Duodenal mucosa (tissue), 2 donors: ENCODE results near the gene EXOG.

Experiments used
- H3K27ac ChIP-seq: one replicate; pipeline ENCODE4 v1.7.0; 2013; ENCODE audit warnings: low read depth, low read length
- H3K27me3 ChIP-seq, 2 donors: one replicate each; pipeline ENCODE4 v1.7.0; 2013; ENCODE audit warnings: low read length in 2 of 2, control low read depth in 1 of 2; ENCODE audit not compliant: insufficient read depth in 2 of 2, control insufficient read depth in 1 of 2
- H3K36me3 ChIP-seq, 2 donors: one replicate each; pipeline ENCODE4 v1.7.0; 2013; ENCODE audit warnings: low read length in 2 of 2, control low read depth in 1 of 2; ENCODE audit not compliant: insufficient read depth in 2 of 2, control insufficient read depth in 1 of 2
- H3K4me1 ChIP-seq, 2 donors: one replicate each; pipeline ENCODE4 v1.7.0; 2013; ENCODE audit warnings: low read length in 2 of 2, control low read depth in 1 of 2; ENCODE audit not compliant: insufficient read depth in 2 of 2, control insufficient read depth in 1 of 2
- H3K4me3 ChIP-seq, 2 donors: one replicate each; pipeline ENCODE4 v1.7.0; 2013; ENCODE audit warnings: low read length in 2 of 2, low read depth in 1 of 2
- H3K9ac ChIP-seq, 2 donors: one replicate each; pipeline ENCODE4 v1.7.0; 2013; ENCODE audit warnings: low read length in 2 of 2, low read depth in 1 of 2
- H3K9me3 ChIP-seq, 2 donors: one replicate each; pipeline ENCODE4 v1.7.0; 2013; ENCODE audit warnings: low read length in 2 of 2, control low read depth in 1 of 2; ENCODE audit not compliant: control insufficient read depth in 1 of 2

EXOG gene

DNA sequence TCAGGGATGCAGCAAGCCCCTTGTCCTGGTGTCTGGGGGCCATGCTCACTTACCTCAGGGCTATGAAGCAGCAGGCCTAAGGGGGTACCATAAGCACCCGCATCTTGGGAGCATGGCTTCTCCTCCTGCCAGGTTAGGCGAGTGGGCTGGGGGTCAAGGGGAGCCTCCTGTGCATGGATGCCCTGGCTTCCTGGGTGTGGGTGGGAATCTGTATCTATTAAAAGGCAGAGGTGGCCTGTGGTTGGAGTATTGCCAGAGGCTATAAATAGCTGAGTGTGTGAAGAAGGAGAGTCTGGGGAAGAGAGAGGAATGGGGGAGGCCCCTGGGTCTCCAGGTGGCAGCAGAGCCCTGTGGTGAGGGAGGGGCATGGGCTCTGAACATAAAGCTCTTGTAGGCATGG, 22.9 kb upstream of the EXOG start:
- H3K36me3 ChIP-seq, result no peaks in the 10 kb centered on the region
- H3K27me3 ChIP-seq, result no peaks in the 10 kb centered on the region
- H3K9ac ChIP-seq, result no peak overlapping the region
- H3K4me3 ChIP-seq, result no peak overlapping the region
- H3K4me1 ChIP-seq, result peaks cover 16 to 26% of the 10 kb centered on the region in 2 donors
- peaks cover 3% of the 10 kb centered on the region in 2 donors for H3K9me3 ChIP-seq
- no peak overlapping the region for H3K27ac ChIP-seq

DNA sequence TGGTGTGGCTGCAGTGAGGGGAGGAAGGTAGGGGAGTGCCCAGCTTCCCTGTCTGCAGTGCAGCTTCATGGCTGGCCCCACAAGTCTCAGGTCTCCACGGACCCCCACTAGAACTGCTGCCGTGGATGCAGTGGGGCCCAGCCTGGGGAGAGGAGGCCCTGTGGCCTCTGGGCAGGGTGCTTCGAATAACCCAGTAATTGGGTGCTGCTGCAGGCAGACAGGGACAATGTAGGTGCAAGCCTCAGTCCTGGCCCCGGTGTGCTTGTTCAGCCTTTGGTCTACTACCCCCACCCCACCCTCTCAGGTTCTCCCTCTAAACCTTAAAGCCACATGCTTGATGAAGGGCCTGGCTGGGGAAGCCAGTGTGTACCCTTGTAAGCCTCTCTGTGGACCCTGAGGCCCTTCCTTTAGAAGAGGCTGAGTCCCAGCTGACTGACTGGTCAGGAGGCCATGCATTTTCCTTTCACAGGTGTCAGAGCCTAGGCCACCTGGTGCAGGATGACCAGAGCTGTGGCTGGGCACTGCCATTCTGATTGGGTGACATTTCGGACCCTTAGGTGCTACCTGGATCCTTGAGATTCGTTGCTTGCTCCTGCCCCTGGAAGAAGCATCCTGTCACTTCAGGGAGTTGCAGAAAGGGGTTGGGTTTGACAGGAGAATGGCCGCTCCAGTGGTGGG, 21.1 kb upstream of the EXOG start:
- no peak overlapping the region for H3K9ac ChIP-seq
- no peaks in the 10 kb centered on the region for H3K27me3 ChIP-seq
- H3K9me3 ChIP-seq, result peaks cover 0 to under 1% of the 10 kb centered on the region in 2 donors
- peaks cover 0 to 4% of the 10 kb centered on the region in 2 donors for H3K36me3 ChIP-seq
- H3K4me1 ChIP-seq, result peaks cover 15% of the 10 kb centered on the region in 2 donors
- H3K4me3 ChIP-seq, result no peak overlapping the region
- no peak overlapping the region for H3K27ac ChIP-seq

DNA sequence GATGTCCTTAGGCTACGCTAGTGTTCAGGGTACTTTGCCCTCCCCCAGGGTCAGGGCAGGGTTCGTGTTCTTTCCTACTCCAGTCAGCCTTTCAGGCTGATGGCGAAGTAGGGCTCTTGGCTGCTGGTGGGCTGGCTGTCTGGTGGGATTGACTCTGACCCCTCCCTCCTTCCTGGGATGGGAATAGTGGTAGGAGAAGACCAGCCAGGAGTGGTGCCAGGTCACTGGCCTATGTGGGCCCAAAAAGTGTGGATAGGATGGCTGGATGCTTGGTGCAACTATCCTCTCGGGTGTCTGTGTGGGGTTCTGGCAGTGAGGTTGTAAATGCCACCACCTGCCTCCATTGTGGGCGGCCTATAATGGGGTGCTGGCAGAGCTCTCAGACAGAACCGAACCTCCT, 20.4 kb upstream of the EXOG start:
- Histone ChIP-seq H3K4me1 (peaks cover 15% of the 10 kb centered on the region in 2 donors), H3K36me3 (peaks cover 6 to 9% of the 10 kb centered on the region in 2 donors), H3K27ac (no peak overlapping the region), H3K9ac (no peak overlapping the region), H3K4me3 (no peak overlapping the region), H3K9me3 (no peaks in the 10 kb centered on the region), H3K27me3 (no peaks in the 10 kb centered on the region)

DNA sequence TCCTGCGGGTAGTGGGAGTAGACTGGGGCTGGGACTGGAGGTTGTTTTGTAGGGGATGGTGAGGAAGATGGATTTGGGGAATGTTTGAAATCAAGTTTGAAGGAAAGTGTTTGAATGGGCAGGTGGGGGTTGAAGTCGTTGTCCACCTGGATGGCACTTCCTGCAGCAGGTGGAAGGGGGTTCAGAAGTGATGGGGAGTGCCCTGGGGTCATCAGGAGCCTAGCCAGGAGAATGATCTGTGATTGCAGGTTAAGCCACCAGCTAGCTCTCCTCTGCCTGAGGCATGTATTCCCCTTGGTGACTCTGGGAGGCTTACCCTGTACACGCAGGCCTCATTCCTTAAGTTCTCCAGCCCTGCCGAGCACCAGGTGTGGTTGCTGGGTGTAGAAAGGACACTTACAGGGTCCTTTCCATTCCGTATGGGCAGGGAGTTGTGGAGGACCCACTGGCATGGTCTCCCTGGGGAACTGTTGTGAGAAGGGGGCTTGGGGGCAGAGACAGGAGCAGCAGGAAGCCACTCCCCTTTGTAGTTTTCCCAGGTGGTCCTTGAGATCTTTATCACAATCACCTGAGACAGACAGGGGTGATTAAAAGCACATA, 19.9 kb upstream of the EXOG start:
- H3K27ac ChIP-seq, result no peak overlapping the region
- no peak overlapping the region for H3K9ac ChIP-seq
- H3K36me3 ChIP-seq, result peaks cover 11 to 15% of the 10 kb centered on the region in 2 donors
- no peak overlapping the region for H3K4me3 ChIP-seq
- no peaks in the 10 kb centered on the region for H3K9me3 ChIP-seq
- peaks cover 13% of the 10 kb centered on the region in 2 donors for H3K4me1 ChIP-seq
- H3K27me3 ChIP-seq, result no peaks in the 10 kb centered on the region

DNA sequence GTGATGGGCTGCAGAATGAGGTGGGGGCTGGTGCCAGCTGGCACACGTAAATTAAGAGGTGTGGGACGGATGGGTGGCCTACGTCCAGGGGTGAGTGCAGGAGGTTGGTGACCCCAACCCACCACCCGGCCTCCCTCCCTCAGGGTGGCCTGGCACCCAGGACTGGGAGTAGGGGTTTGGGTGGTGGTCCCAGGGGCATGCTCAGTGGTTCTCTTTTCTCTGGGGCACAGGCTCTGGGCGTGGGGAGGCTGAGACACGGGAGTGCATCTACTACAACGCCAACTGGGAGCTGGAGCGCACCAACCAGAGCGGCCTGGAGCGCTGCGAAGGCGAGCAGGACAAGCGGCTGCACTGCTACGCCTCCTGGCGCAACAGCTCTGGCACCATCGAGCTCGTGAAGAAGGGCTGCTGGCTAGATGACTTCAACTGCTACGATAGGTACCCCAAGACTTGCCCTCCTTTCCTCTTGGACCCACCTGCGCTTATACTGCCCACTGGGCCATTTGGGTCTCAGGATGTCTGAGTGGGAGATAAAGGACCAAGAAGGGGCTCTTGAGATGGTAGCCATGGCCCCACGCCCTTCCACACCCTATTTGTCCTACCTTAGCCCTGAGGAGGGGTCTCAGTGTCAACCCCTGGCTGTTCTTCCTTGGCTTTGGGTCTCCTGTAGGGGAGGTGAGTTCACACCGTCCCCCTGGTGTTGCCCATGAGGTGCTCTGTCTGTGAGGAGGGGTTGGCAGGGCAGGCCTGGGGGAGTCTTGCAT, 18.9 kb upstream of the EXOG start:
- Histone ChIP-seq H3K36me3 (peaks cover 17 to 24% of the 10 kb centered on the region in 2 donors), H3K9me3 (no peaks in the 10 kb centered on the region), H3K27ac (no peak overlapping the region), H3K4me3 (no peak overlapping the region), H3K27me3 (no peaks in the 10 kb centered on the region), H3K4me1 (peaks cover 4 to 7% of the 10 kb centered on the region in 2 donors), H3K9ac (no peak overlapping the region)

DNA sequence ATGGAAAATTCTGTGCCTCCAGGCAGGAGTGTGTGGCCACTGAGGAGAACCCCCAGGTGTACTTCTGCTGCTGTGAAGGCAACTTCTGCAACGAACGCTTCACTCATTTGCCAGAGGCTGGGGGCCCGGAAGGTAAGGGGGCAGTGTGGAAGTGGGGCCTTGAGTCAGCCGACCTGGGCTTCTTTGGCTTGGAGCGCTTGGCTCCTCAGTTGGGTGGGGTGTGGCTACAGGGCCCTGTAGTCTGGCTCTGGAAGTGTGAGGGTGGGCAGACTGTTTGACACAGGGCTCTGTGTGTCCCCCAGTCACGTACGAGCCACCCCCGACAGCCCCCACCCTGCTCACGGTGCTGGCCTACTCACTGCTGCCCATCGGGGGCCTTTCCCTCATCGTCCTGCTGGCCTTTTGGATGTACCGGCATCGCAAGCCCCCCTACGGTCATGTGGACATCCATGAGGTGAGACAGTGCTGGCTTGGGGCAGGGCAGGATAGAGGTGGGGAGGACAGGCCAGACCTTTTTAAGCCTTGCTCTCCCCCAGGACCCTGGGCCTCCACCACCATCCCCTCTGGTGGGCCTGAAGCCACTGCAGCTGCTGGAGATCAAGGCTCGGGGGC, 18.2 kb upstream of the EXOG start:
- Histone ChIP-seq H3K9ac (no peak overlapping the region), H3K27me3 (no peaks in the 10 kb centered on the region), H3K9me3 (no peaks in the 10 kb centered on the region), H3K36me3 (peaks cover 24 to 31% of the 10 kb centered on the region in 2 donors), H3K4me1 (peaks cover 0 to 5% of the 10 kb centered on the region in 2 donors), H3K27ac (no peak overlapping the region), H3K4me3 (no peak overlapping the region)

DNA sequence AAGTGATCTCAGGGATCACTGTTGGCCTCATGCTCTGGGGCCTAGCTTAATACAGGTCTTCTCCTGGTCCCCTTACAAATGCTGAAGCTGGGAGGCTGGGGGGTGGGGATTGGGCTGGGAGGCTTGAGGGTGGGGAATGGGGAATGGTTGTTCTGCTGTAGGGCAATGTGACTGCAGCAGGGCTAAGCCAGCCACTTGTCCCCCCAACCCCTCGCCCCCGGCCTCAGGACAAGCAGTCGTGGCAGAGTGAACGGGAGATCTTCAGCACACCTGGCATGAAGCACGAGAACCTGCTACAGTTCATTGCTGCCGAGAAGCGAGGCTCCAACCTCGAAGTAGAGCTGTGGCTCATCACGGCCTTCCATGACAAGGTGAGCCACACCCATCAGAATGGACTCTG, 17.2 kb upstream of the EXOG start:
- Histone ChIP-seq H3K4me3 (no peak overlapping the region), H3K4me1 (no peaks in the 10 kb centered on the region), H3K27me3 (no peaks in the 10 kb centered on the region), H3K36me3 (peaks cover 27 to 35% of the 10 kb centered on the region in 2 donors), H3K27ac (no peak overlapping the region), H3K9me3 (no peaks in the 10 kb centered on the region), H3K9ac (no peak overlapping the region)

DNA sequence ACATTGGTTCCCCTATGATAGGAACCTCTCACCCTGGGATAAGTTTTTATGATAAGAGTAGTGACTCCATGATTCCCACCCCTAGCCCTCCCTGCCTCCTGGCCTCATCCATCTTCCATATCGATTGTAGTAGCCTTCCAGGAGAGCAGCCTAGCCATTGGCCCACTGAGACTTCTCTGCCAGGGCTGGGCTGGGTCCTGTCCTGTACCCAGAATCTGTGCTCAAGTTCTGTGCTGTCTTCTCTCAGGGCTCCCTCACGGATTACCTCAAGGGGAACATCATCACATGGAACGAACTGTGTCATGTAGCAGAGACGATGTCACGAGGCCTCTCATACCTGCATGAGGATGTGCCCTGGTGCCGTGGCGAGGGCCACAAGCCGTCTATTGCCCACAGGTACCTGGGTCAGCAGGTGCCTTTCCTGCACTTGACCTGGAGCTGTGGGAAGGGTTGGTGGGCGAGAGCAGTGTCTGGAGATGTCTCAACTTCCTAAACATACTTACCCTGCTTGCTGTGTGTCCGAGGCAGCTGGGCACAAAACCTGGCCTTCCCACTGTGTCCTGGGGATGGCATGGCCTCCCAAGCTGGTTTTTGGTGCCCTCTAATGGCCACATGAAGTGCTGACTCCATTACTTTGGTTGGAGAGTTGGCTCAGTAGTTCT, 16.6 kb upstream of the EXOG start:
- Histone ChIP-seq H3K27me3 (no peaks in the 10 kb centered on the region), H3K9ac (no peak overlapping the region), H3K4me1 (no peaks in the 10 kb centered on the region), H3K36me3 (peaks cover 27 to 39% of the 10 kb centered on the region in 2 donors), H3K9me3 (no peaks in the 10 kb centered on the region), H3K4me3 (no peak overlapping the region), H3K27ac (no peak overlapping the region)

DNA sequence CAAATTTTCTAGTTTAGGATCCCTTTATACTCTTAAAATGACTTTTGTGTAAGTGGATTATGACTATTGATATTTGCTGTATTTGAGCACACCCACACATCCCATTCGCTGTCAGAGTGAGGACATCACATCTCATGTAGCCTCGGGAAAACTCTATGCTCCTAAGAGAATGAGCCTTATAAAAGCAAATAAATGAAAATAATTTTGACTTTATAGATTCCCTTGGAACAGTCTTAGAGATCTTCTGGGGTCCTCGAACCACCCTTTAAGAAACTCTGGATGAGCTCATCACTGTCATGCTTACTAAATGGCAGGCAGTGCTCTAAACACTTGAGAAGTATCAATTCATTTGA, 16.1 kb upstream of the EXOG start:
- Histone ChIP-seq H3K27ac (no peak overlapping the region), H3K4me3 (no peak overlapping the region), H3K9ac (no peak overlapping the region), H3K36me3 (peaks cover 27 to 43% of the 10 kb centered on the region in 2 donors), H3K9me3 (no peaks in the 10 kb centered on the region), H3K27me3 (no peaks in the 10 kb centered on the region), H3K4me1 (no peaks in the 10 kb centered on the region)
